Measurements from ENCODE around the gene ANKS1B.

The ANKS1B gene

DNA sequence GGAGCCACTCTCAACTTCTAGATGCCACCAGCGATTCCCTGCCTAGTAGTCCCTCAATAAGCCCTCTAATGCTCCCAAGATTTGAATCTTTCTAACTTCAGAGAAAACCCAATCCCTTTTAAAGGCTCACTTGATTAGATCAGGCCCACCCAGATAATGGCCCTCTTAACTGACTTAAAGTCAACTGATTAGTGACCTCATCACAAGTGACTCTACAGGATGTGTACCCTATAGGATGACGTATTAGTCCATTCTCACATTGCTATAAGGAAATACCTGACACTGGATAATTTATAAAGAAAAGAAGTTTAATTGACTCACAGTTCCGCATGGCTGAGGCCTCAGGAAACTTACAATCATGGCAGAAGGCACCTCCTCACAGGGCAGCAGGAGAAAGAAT lies 49.1 kb downstream of the ANKS1B start:
- TF ChIP-seq, protein P1, sequence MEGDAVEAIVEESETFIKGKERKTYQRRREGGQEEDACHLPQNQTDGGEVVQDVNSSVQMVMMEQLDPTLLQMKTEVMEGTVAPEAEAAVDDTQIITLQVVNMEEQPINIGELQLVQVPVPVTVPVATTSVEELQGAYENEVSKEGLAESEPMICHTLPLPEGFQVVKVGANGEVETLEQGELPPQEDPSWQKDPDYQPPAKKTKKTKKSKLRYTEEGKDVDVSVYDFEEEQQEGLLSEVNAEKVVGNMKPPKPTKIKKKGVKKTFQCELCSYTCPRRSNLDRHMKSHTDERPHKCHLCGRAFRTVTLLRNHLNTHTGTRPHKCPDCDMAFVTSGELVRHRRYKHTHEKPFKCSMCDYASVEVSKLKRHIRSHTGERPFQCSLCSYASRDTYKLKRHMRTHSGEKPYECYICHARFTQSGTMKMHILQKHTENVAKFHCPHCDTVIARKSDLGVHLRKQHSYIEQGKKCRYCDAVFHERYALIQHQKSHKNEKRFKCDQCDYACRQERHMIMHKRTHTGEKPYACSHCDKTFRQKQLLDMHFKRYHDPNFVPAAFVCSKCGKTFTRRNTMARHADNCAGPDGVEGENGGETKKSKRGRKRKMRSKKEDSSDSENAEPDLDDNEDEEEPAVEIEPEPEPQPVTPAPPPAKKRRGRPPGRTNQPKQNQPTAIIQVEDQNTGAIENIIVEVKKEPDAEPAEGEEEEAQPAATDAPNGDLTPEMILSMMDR (IDR thresholded peaks at IDR 0.05; ENCODE audit: insufficient read depth, low read depth, low read length, missing control alignments): no peak
- DNase-seq (ENCODE audit: low read depth): no peak
- H3K4me3 ChIP-seq (ENCODE audit: low read depth, low read length): no peak overlapping the region

DNA sequence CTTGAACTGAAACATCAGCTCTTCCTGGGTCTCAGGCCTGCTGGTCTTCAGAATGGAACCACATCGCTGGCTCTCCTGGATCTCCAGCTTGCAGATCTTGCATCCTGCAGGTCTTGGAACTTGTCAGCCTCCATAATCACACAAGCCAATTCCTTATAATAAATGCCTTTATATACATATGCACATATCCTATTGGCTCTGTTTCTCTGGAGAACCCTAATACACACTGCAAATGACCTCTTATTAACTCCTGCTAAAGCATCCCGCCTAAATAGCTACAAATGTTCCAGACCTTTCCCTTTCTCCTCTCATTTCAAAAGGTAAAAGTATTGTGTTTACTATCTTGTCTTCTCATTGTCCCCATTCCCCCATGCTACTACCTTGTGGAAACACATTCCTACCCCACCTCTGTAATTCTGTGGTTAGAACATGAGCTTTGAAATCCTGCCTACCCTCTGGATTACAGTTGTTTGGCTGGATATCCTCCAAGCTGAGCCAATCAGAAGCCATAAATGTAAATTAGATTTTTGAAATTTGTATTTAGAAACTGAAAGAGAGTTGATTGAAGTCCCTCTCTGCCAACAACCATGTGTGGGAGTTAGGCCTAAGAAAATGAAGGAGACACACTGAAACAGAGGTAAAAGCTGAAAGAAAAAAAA lies 58.1 kb downstream of the ANKS1B start:
- no peak for DNase-seq (ENCODE audit: low read depth)
- no peak overlapping the region for H3K4me3 ChIP-seq (ENCODE audit: low read depth, low read length)
- TF ChIP-seq, protein P1 (IDR thresholded peaks at IDR 0.05; ENCODE audit: insufficient read depth, low read depth, low read length, missing control alignments): no peak

DNA sequence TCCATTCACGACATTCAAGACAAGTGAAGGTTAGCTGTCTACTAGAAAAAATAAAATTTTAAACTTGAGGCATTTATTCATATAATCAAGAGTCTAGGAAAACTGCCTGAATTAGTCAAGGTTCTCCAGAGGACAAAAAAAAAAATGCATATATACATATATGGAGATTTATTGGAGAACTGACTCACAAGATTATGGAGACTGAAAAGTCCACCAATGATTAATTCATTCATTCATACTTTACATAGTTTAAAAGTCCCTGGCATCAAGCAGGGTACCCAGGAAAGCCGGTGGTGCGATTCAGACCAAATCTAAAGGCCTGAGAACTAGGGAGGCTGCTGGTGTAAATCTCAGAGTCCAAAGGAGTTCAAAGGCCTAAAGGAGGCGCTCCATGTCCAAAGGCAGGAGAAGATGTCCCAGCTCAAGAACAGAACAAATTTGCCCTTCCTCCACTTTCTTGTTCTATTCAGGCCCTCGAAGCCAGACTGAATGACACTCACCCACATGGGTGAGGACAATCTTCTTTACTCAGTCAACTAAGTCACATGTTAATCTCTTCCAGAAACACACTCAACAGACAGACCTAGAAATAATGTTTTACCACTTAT lies 64.3 kb downstream of the ANKS1B start:
- no peak for DNase-seq (ENCODE audit: low read depth)
- H3K4me3 ChIP-seq (ENCODE audit: low read depth, low read length): no peak overlapping the region
- TF ChIP-seq, protein P1 (IDR thresholded peaks at IDR 0.05; ENCODE audit: insufficient read depth, low read depth, low read length, missing control alignments): no peak

DNA sequence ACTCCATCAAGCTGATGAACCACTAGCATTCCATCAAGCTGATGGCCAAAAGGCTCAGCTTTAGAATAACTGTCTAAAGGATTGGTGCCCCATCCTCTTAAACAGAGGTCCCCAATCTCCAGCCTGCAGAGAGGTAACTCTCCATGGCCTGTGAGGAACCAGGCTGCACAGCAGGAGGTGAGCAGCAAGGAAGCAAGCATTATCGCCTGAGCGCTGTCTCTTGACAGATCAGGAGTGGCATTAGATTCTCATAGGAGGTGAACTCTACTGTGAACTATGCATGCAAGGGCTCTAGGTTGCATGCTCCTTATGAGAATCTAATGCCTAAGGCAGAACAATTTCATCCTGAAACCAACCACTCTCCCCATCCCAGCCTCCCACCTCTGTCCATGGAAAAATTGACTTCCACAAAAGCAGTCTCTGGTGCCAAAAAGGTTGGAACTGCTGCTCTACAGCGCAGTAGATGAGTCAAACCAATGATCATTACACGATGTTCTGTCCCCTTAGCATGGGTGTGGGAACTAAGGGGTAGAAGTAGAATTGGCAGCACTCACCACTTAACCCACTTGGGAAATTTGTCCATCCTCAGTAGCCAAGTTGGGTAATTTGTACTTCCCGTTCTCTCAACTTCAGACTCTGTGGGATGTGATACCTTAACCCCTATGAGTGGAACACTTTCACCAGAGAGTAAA lies 66.9 kb downstream of the ANKS1B start:
- H3K4me3 ChIP-seq (ENCODE audit: low read depth, low read length): no peak overlapping the region
- TF ChIP-seq, protein P1 (IDR thresholded peaks at IDR 0.05; ENCODE audit: insufficient read depth, low read depth, low read length, missing control alignments): no peak
- DNase-seq (ENCODE audit: low read depth): no peak

DNA sequence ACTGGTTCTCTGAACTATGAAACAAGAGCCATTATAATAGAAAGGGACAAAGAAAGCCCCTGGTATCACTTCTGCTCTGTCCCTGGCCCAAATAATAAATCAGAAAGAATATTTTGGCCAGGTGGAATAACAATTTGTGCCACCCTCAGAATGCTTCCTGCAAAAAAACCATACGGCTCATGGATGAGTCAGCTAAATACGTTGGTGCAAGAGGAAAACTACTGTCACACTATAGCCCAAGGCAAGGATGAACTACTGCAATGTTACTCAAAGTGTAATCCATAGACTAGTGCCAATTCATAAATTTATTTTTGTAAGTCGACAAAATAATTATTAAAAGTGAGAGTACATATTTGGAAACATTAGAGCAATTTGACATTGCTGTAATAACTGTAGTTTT lies 68.2 kb downstream of the ANKS1B start:
- TF ChIP-seq, protein P1 (IDR thresholded peaks at IDR 0.05; ENCODE audit: insufficient read depth, low read depth, low read length, missing control alignments): no peak
- no peak for DNase-seq (ENCODE audit: low read depth)

DNA sequence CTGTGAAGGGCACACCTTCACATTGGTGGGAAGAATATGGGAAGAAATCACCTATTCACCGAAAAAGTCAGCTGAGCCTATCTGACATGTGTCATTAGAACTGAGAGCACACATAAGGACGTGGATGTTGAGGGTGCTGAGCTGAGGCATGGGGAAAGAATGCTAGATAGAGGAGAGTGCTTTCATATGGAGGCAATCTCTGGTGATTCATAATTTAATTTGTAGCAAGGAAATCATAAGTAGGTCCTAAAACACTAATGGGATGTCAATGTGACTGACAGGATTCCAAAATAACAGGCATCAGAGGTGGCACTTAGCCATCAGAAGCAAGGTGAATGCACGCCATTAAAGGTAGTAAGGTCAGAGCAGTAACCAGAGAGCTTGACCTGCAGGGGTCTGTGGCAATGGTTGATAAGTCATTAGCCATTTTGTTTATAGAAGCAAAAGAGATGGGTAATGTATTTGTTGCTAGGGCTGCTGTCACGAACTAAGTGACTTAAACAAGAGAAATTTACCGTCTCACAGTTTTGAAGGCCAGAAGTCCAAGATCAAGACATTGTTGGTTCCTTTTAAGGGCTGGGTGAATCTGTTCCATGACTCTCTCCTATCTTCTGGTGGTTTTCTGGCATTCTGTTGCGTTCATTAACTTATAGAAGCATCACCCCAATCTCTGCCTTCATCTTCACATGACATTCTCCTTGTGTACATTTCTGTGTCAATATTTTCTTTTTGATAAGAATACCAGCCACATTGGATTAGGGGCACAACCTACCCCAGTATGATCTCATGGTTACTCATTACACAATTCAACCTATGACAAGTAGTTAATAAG lies 69.3 kb downstream of the ANKS1B start:
- H3K4me3 ChIP-seq (ENCODE audit: low read depth, low read length): no peak overlapping the region
- TF ChIP-seq, protein P1 (IDR thresholded peaks at IDR 0.05; ENCODE audit: insufficient read depth, low read depth, low read length, missing control alignments): no peak
- no peak for DNase-seq (ENCODE audit: low read depth)

More for the DNA sequence above, 68.2 kb downstream of the ANKS1B start:
- H3K4me3 ChIP-seq (ENCODE audit: low read depth, low read length): no peak overlapping the region

Data from GM12865 (cell line).